ENCODE results near the gene MTCL1.

GRCh38 chr18:8866679-8867078 lies 161.3 kb downstream of the MTCL1 start:
- TF ChIP-seq CUX1 (IDR thresholded peaks at IDR 0.05; ENCODE audit: insufficient replicate concordance, low read depth, low read length) (no peak), SMARCA5 (IDR thresholded peaks at IDR 0.05) (no peak), POLR2A (IDR thresholded peaks at IDR 0.05; ENCODE audit: low read depth, low read length) (no peak), PRDM15 (CRISPR knock-in tag; IDR thresholded peaks at IDR 0.05) (no peak), SRF (IDR thresholded peaks at IDR 0.05; ENCODE audit: low read depth in 2 of 2, low read length in 2 of 2) (no peak), CTCF (IDR thresholded peaks at IDR 0.05 in 2 of 3, conservative IDR thresholded peaks at IDR 0.05 in 1 of 3; ENCODE audit: control insufficient read depth in 2 of 3, extremely low read depth in 1 of 3, insufficient read depth in 1 of 3, low read depth in 3 of 3, low read length in 3 of 3) (no peak), KDM1A (IDR thresholded peaks at IDR 0.05; ENCODE audit: borderline replicate concordance) (no peak), SMC3 (IDR thresholded peaks at IDR 0.05; ENCODE audit: borderline replicate concordance, low read length) (no peak), FOXM1 (IDR thresholded peaks at IDR 0.05; ENCODE audit: low read depth, low read length) (no peak)

Measured in GM12878 (cell line).